Smooth muscle cell (in vitro differentiated cells): ENCODE data around the gene SELL. TPM values are rescaled to one million over a fixed set of nuclear protein-coding genes. Genes with fewer than 3 reads are reported as not detected.

Source experiments
- DNase-seq: peaks from one replicate; lab custom pipeline; 2025; ENCODE audit not compliant: unreplicated experiment; lab: John Stamatoyannopoulos, UW
- H2AFZ ChIP-seq: fragments of 200-600 bp; sonication (generic); 2 replicates; pipeline ENCODE4 v1.6.0; 2016; ENCODE audit warnings: antibody characterized with exemption, low read depth, mild to moderate bottlenecking
- H3F3A ChIP-seq: fragments of 200-600 bp; sonication (generic); 2 replicates; pipeline ENCODE4 v1.6.0; 2017; ENCODE audit warnings: antibody characterized with exemption, low read depth
- H3K27ac ChIP-seq: fragments of 200-600 bp; sonication (generic); 2 replicates; pipeline ENCODE4 v1.5.1; 2016; ENCODE audit warnings: low read depth, mild to moderate bottlenecking
- H3K27me3 ChIP-seq: fragments of 200-600 bp; sonication (generic); 2 replicates; pipeline ENCODE4 v1.6.1; 2016; ENCODE audit warnings: low read depth, mild to moderate bottlenecking
- H3K36me3 ChIP-seq: fragments of 200-600 bp; sonication (generic); 2 replicates; pipeline ENCODE4 v1.5.1; 2016; ENCODE audit warnings: low read depth
- H3K4me1 ChIP-seq: fragments of 200-600 bp; sonication (generic); 2 replicates; pipeline ENCODE4 v1.5.1; 2016; ENCODE audit warnings: low read depth
- H3K4me2 ChIP-seq: fragments of 200-600 bp; sonication (generic); 2 replicates; pipeline ENCODE4 v1.6.0; 2016; ENCODE audit warnings: mild to moderate bottlenecking
- H3K4me3 ChIP-seq: fragments of 200-600 bp; sonication (generic); 2 replicates; pipeline ENCODE4 v1.5.1; 2016; ENCODE audit warnings: mild to moderate bottlenecking
- H3K79me2 ChIP-seq: fragments of 200-600 bp; sonication (generic); 2 replicates; pipeline ENCODE4 v1.6.0; 2016; ENCODE audit warnings: low read depth, mild to moderate bottlenecking
- H3K9ac ChIP-seq: fragments of 200-600 bp; sonication (generic); 2 replicates; pipeline ENCODE4 v1.6.0; 2016; ENCODE audit warnings: low read depth
- H3K9me3 ChIP-seq: fragments of 200-600 bp; sonication (generic); replicated peaks from 2 replicates; pipeline ENCODE4 v1.5.1; 2016; ENCODE audit warnings: low read depth
- H4K20me1 ChIP-seq: fragments of 200-600 bp; sonication (generic); 2 replicates; pipeline ENCODE4 v1.6.0; 2016; ENCODE audit warnings: low read depth
- whole genome bisulfite sequencing: methylation state at CpG from one replicate; pipeline ENCODE4 v1.1.7; 2016; ENCODE audit warnings: low lambda C conversion rate; 5-methylcytosine and 5-hydroxymethylcytosine counted together
- polyA plus RNA-seq: library from polyadenylated mRNA; unstranded; fragments of >200 nt; fragmentation: Nextera tagmentation; extraction: Ambion mirVana; gene quantifications from 2 replicates; pipeline ENCODE4 v1.2.1, GENCODE V29; 2016
- total RNA-seq: library from RNA; depleted of rRNA; stranded (reverse); fragments of >200 nt; gene quantifications from 2 replicates; pipeline ENCODE4 v1.2.3, GENCODE V29; 2014
- TF ChIP-seq, protein P1 (sequence below): fragments of 200-600 bp; sonication (generic); IDR thresholded peaks from 2 replicates; pipeline ENCODE4 v1.5.1; 2017; ENCODE audit warnings: borderline replicate concordance, mild to moderate bottlenecking, antibody characterized with exemption; ENCODE audit not compliant: insufficient read depth, poor library complexity, severe bottlenecking

The SELL gene
- total and polyA plus RNA-seq, 2 experiments from 2014 or later: 0.41 to 1.4 TPM

- TF ChIP-seq, protein P1, sequence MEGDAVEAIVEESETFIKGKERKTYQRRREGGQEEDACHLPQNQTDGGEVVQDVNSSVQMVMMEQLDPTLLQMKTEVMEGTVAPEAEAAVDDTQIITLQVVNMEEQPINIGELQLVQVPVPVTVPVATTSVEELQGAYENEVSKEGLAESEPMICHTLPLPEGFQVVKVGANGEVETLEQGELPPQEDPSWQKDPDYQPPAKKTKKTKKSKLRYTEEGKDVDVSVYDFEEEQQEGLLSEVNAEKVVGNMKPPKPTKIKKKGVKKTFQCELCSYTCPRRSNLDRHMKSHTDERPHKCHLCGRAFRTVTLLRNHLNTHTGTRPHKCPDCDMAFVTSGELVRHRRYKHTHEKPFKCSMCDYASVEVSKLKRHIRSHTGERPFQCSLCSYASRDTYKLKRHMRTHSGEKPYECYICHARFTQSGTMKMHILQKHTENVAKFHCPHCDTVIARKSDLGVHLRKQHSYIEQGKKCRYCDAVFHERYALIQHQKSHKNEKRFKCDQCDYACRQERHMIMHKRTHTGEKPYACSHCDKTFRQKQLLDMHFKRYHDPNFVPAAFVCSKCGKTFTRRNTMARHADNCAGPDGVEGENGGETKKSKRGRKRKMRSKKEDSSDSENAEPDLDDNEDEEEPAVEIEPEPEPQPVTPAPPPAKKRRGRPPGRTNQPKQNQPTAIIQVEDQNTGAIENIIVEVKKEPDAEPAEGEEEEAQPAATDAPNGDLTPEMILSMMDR: no peak
- Histone ChIP-seq H3F3A (no peaks in the 10 kb centered on the region), H3K4me1 (no peaks in the 10 kb centered on the region), H3K4me3 (no peak overlapping the region), H3K9me3 (no peaks in the 10 kb centered on the region), H3K4me2 (no peak overlapping the region), H3K79me2 (no peaks in the 10 kb centered on the region), H3K27ac (no peak overlapping the region), H3K36me3 (no peaks in the 10 kb centered on the region), H3K9ac (no peak overlapping the region), H2AFZ (no peak overlapping the region), H4K20me1 (no peaks in the 10 kb centered on the region), H3K27me3 (no peaks in the 10 kb centered on the region)
- no peak for DNase-seq
- 46% methylated on average over 2 of the region's 2 CpGs for WGBS
Observed at GRCh38 chr1:169701261-169702005, 10.0 kb downstream of the SELL start.

DNA sequence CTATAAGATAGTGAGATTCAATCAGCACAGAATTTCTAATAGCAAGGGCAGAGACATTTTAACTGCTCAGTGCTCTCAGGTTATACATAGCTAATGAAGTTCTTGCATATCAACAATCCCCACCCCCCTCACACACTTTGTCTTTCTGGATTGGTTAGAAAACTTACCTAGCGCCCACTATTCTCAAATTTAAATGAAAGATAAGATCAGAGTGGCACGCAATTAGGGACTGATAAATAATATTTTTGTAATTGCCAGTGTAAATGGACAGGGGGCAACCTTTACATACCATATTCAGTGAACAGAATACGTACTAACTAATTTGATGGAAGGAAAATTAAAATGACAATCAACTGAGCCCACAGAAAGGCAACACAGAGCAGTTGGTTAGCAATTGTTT, 11.7 kb downstream of the SELL start:
- H3F3A ChIP-seq: no peaks in the 10 kb centered on the region
- no peak overlapping the region for H2AFZ ChIP-seq
- DNase-seq: no peak
- TF ChIP-seq, protein P1: no peak
- no peak overlapping the region for H3K9ac ChIP-seq
- no peak overlapping the region for H3K27ac ChIP-seq
- no peaks in the 10 kb centered on the region for H3K4me1 ChIP-seq
- WGBS: 58% methylated on average over 3 of the region's 3 CpGs
- H3K4me2 ChIP-seq: no peak overlapping the region
- no peaks in the 10 kb centered on the region for H3K36me3 ChIP-seq
- no peaks in the 10 kb centered on the region for H3K9me3 ChIP-seq
- H3K27me3 ChIP-seq: no peaks in the 10 kb centered on the region
- H3K79me2 ChIP-seq: no peaks in the 10 kb centered on the region
- H3K4me3 ChIP-seq: no peak overlapping the region
- no peaks in the 10 kb centered on the region for H4K20me1 ChIP-seq

DNA sequence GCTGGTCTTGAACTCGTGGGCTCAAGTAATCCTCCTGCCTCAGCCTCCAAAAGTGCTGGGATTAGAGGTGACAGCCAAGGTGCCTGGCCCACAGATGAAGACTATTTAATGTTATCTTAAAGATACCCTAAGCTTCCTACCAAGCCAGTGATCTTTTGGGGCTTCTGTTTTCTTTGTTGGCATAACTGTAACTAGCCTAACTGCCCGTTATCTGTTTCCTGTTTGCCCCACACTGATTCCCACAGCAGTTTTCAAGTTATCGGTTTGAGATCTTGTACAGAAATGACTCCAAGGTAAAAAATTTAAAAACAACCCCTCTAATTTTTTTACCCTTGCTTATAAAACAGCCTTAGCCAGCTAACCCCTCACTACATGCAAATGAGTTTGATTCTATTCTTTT, 12.4 kb downstream of the SELL start:
- H3K9me3 ChIP-seq: no peaks in the 10 kb centered on the region
- H2AFZ ChIP-seq: no peak overlapping the region
- H3F3A ChIP-seq: no peaks in the 10 kb centered on the region
- no peak for DNase-seq
- no peak overlapping the region for H3K4me3 ChIP-seq
- no peaks in the 10 kb centered on the region for H4K20me1 ChIP-seq
- TF ChIP-seq, protein P1: no peak
- H3K27me3 ChIP-seq: no peaks in the 10 kb centered on the region
- no peak overlapping the region for H3K4me2 ChIP-seq
- H3K79me2 ChIP-seq: no peaks in the 10 kb centered on the region
- no peak overlapping the region for H3K27ac ChIP-seq
- no peaks in the 10 kb centered on the region for H3K36me3 ChIP-seq
- no peak overlapping the region for H3K9ac ChIP-seq
- no peaks in the 10 kb centered on the region for H3K4me1 ChIP-seq
- 67% methylated on average over 3 of the region's 3 CpGs for WGBS

DNA sequence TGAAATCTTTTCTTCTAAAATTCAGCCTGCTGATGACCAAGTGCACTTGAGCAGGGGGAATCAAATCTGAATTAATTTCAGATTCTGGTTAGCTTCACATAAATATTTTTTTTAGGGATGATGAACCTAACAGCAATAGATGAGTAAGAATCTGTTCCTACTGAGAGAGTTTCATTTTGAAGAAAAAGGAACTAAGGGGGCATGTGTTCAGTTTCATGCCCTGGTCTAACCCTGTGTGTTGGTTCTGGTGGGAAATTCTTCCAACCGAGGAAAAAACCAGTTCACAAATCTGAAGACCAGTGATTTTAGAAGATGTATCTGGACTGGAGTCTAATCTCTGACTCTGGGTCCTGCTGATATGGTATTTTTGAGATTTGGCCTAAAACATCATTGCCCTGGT, 13.7 kb downstream of the SELL start:
- Histone ChIP-seq H3K4me2 (no peak overlapping the region), H3K36me3 (no peaks in the 10 kb centered on the region), H3K4me1 (no peaks in the 10 kb centered on the region), H3K9ac (no peak overlapping the region), H3K27me3 (no peaks in the 10 kb centered on the region), H3K79me2 (no peaks in the 10 kb centered on the region), H4K20me1 (no peaks in the 10 kb centered on the region), H2AFZ (no peak overlapping the region), H3F3A (no peaks in the 10 kb centered on the region), H3K27ac (no peak overlapping the region), H3K4me3 (no peak overlapping the region), H3K9me3 (no peaks in the 10 kb centered on the region)
- 93% methylated on average over 1 of the region's 1 CpG for WGBS
- TF ChIP-seq, protein P1: no peak
- no peak for DNase-seq
